ENCODE measurements around the gene KRTAP10-9. TPM values are rescaled to one million over a fixed set of nuclear protein-coding genes. Genes with fewer than 3 reads are reported as not detected.
"Not testable (repeated sequence)": the region's sequence is repeated elsewhere in the genome, so short reads cannot be mapped to it uniquely, and the experiment has no call there.

Gene KRTAP10-9
- total RNA-seq, 1 donor from 2014 or later = not detected

GRCh38 chr21:44589094-44589493 is 37.8 kb upstream of the KRTAP10-9 start:
- H3K9me3 Mint-ChIP-seq (ENCODE audit: unreplicated experiment) = no peaks in the 10 kb centered on the region
- H3K27ac Mint-ChIP-seq (ENCODE audit: unreplicated experiment) = no peak overlapping the region
- H3K36me3 Mint-ChIP-seq (ENCODE audit: unreplicated experiment) = no peaks in the 10 kb centered on the region

GRCh38 chr21:44589586-44590305 is 37.1 kb upstream of the KRTAP10-9 start:
- DNase-seq (ENCODE audit: extremely low spot score, unreplicated experiment) = no peak
- no peaks in the 10 kb centered on the region for H3K9me3 Mint-ChIP-seq (ENCODE audit: unreplicated experiment)
- peaks cover 35% of the 10 kb centered on the region for H3K27me3 Mint-ChIP-seq (ENCODE audit: unreplicated experiment)
- H3K4me3 Mint-ChIP-seq (ENCODE audit: unreplicated experiment) = no peak overlapping the region
- H3K27ac Mint-ChIP-seq (ENCODE audit: unreplicated experiment) = no peak overlapping the region
- H3K36me3 Mint-ChIP-seq (ENCODE audit: unreplicated experiment) = no peaks in the 10 kb centered on the region
- H3K4me1 Mint-ChIP-seq (ENCODE audit: unreplicated experiment) = peaks cover 3% of the 10 kb centered on the region
- no peak for TF ChIP-seq CTCF (IDR thresholded peaks at IDR 0.05)

More at GRCh38 chr21:44589094-44589493, 37.8 kb upstream of the KRTAP10-9 start:
- no peak overlapping the region for H3K4me3 Mint-ChIP-seq (ENCODE audit: unreplicated experiment)
- peaks cover 35% of the 10 kb centered on the region for H3K27me3 Mint-ChIP-seq (ENCODE audit: unreplicated experiment)
- TF ChIP-seq CTCF (IDR thresholded peaks at IDR 0.05) = no peak
- no peak for DNase-seq (ENCODE audit: extremely low spot score, unreplicated experiment)
- peaks cover 3% of the 10 kb centered on the region for H3K4me1 Mint-ChIP-seq (ENCODE audit: unreplicated experiment)

- DNase-seq (ENCODE audit: extremely low spot score, unreplicated experiment) = peak; percentile 81
- Mint-ChIP-seq H3K27me3 (ENCODE audit: unreplicated experiment) (peaks cover 34% of the 10 kb centered on the region), H3K4me3 (ENCODE audit: unreplicated experiment) (no peak overlapping the region), H3K36me3 (ENCODE audit: unreplicated experiment) (no peaks in the 10 kb centered on the region), H3K27ac (ENCODE audit: unreplicated experiment) (no peak overlapping the region), H3K9me3 (ENCODE audit: unreplicated experiment) (no peaks in the 10 kb centered on the region), H3K4me1 (ENCODE audit: unreplicated experiment) (peaks cover 3% of the 10 kb centered on the region)
- no peak for TF ChIP-seq CTCF (IDR thresholded peaks at IDR 0.05)
These were observed 36.6 kb upstream of the KRTAP10-9 start for GRCh38 chr21:44590311-44590721.

GRCh38 chr21:44590897-44591800 is 35.7 kb upstream of the KRTAP10-9 start:
- not testable (repeated sequence) for H3K27ac Mint-ChIP-seq (ENCODE audit: unreplicated experiment); H3K9me3 Mint-ChIP-seq (ENCODE audit: unreplicated experiment); H3K4me1 Mint-ChIP-seq (ENCODE audit: unreplicated experiment); H3K36me3 Mint-ChIP-seq (ENCODE audit: unreplicated experiment); H3K4me3 Mint-ChIP-seq (ENCODE audit: unreplicated experiment)
- H3K27me3 Mint-ChIP-seq (ENCODE audit: unreplicated experiment) = peaks cover 32% of the 10 kb centered on the region
- peak; percentile 74 for DNase-seq (ENCODE audit: extremely low spot score, unreplicated experiment)

GRCh38 chr21:44591801-44592130 is 35.1 kb upstream of the KRTAP10-9 start:
- H3K27ac Mint-ChIP-seq (ENCODE audit: unreplicated experiment); H3K4me3 Mint-ChIP-seq (ENCODE audit: unreplicated experiment); H3K36me3 Mint-ChIP-seq (ENCODE audit: unreplicated experiment); H3K4me1 Mint-ChIP-seq (ENCODE audit: unreplicated experiment); H3K9me3 Mint-ChIP-seq (ENCODE audit: unreplicated experiment): not testable (repeated sequence)
- peak; percentile 32 for DNase-seq (ENCODE audit: extremely low spot score, unreplicated experiment)
- peaks cover 32% of the 10 kb centered on the region for H3K27me3 Mint-ChIP-seq (ENCODE audit: unreplicated experiment)

All from osteocyte (in vitro differentiated cells).